Stomach (tissue), 4 donors: Measurements from ENCODE around the gene MCL1.
A peak's percentile ranks its signal among the peaks of the same experiment; 100 is the strongest.

Experiments
- CTCF ChIP-seq, 7 experiments: fragments of 450-650 bp in 4 of 7; fragments of 200-600 bp in 3 of 7; sonication (generic) in 3 of 7; IDR thresholded peaks; one replicate each; pipeline ENCODE4 v1.5.1; 2016 to 2019; ENCODE audit warnings: antibody characterized with exemption in 7 of 7, control low read depth in 2 of 7, mild to moderate bottlenecking in 1 of 7
- POLR2A ChIP-seq, 4 donors: fragments of 450-650 bp; IDR thresholded peaks; one replicate each; pipeline ENCODE4 v1.6.1; 2016; ENCODE audit warnings: antibody characterized with exemption in 4 of 4, control low read depth in 2 of 4, mild to moderate bottlenecking in 1 of 4, moderate library complexity in 1 of 4
- POLR2AphosphoS5 ChIP-seq, 3 donors: sonication (generic); formaldehyde crosslinking; IDR thresholded peaks; one replicate each; pipeline ENCODE4 v1.6.1; 2016; ENCODE audit warnings: antibody characterized with exemption in 3 of 3

DNA sequence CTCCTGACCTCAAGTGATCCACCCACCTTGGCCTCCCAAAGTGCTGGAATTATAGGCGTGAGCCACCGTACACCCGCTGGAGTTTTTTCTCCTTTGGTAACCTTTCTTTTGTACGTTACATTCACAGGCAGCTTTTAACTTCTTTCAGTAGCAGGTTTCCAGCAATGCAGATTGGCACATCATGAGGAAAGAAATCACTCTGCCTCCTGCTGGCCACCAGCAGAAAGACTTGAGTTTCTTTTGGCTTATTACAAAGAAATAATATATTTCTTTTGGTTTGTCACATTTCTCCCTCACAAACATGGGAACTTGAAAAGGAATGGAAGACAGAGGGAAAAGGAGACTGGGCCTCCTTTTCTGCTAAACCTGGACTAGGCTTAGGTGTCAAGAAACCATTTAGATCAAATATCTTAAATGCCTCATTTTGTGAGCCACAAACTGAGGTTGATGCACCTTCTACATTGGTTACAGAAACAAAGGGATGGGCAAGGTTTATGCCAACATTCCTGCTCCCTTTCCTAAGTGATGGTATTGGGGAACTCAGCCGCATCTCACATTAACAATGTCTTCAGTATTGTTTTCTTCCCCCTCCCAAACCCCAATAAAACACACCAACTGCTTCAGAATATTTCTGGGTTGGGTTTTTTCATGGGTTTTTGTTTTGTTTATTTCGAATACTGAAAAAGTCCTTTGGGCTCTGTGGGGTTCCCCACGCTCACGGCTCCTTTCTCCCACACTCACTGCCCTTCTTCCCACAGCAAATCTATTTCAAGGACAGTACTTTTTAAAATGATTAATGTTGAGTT is 42.3 kb upstream of the MCL1 start:
- TF ChIP-seq CTCF (IDR thresholded peaks at IDR 0.05) (peak in 5 of 7 experiments; percentile 48 to 74 (median 66)), POLR2AphosphoS5 (IDR thresholded peaks at IDR 0.05) (peak in 1 of 3 donors; percentile 69), POLR2A (IDR thresholded peaks at IDR 0.05) (no peak)
